ENCODE results near the gene CDC37L1. TPM values are rescaled to one million over a fixed set of nuclear protein-coding genes. Genes with fewer than 3 reads are reported as not detected.

Gene CDC37L1
- total RNA-seq, 2 donors from 2014 or later = 7.9 to 9.9 TPM

DNA sequence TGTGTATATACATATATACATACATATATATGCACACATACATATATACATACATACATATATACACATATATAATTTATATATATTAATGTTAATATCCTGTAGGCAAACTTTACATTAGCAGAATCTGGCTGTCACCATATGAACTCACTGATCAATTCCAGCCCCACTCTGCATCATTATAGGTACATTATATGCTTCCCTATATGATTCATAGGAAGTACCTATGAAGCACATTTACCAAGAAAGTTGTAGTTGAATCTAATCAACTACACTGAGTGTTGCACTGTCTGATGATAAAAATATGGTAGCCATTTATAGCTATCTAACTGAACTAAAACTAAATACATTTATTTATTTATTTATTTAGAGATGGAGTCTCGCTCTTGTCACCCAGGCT lies 7.6 kb upstream of the CDC37L1 start:
- 100% methylated on average over 1 of the region's 1 CpG for WGBS, 2 donors
- no peaks in the 10 kb centered on the region for H3K9me3 ChIP-seq

GRCh38 chr9:4674783-4675182 lies 4.6 kb upstream of the CDC37L1 start:
- Histone ChIP-seq H3K27ac (peak overlapping the region in 1 of 4 donors; percentile 6), H3K4me3 (no peak overlapping the region), H3K27me3 (no peaks in the 10 kb centered on the region), H3K36me3 (replicated peaks in 1 of 2; ENCODE audit: insufficient read depth in 1 of 2, low read depth in 2 of 2) (no peaks in the 10 kb centered on the region), H3K4me1 (peaks cover 8% of the 10 kb centered on the region), H3K9me3 (no peaks in the 10 kb centered on the region)
- ATAC-seq (no peak), DNase-seq (no peak)
- intact Hi-C loops (cut with DNase I) = no loop called here
- no peak for TF ChIP-seq POLR2A (IDR thresholded peaks at IDR 0.05)
- TF ChIP-seq, protein P1, sequence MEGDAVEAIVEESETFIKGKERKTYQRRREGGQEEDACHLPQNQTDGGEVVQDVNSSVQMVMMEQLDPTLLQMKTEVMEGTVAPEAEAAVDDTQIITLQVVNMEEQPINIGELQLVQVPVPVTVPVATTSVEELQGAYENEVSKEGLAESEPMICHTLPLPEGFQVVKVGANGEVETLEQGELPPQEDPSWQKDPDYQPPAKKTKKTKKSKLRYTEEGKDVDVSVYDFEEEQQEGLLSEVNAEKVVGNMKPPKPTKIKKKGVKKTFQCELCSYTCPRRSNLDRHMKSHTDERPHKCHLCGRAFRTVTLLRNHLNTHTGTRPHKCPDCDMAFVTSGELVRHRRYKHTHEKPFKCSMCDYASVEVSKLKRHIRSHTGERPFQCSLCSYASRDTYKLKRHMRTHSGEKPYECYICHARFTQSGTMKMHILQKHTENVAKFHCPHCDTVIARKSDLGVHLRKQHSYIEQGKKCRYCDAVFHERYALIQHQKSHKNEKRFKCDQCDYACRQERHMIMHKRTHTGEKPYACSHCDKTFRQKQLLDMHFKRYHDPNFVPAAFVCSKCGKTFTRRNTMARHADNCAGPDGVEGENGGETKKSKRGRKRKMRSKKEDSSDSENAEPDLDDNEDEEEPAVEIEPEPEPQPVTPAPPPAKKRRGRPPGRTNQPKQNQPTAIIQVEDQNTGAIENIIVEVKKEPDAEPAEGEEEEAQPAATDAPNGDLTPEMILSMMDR (IDR thresholded peaks at IDR 0.05) = no peak

More for the DNA sequence above, 7.6 kb upstream of the CDC37L1 start:
- Histone ChIP-seq H3K4me1 (peaks cover 5% of the 10 kb centered on the region), H3K4me3 (no peak overlapping the region), H3K27ac (no peak overlapping the region), H3K36me3 (replicated peaks in 1 of 2; ENCODE audit: insufficient read depth in 1 of 2, low read depth in 2 of 2) (no peaks in the 10 kb centered on the region), H3K27me3 (no peaks in the 10 kb centered on the region)
- intact Hi-C loops (cut with DNase I) = no loop called here
- no peak for ATAC-seq
- TF ChIP-seq POLR2A (IDR thresholded peaks at IDR 0.05) = no peak
- TF ChIP-seq, protein P1 (IDR thresholded peaks at IDR 0.05) = no peak
- no peak for DNase-seq

DNA sequence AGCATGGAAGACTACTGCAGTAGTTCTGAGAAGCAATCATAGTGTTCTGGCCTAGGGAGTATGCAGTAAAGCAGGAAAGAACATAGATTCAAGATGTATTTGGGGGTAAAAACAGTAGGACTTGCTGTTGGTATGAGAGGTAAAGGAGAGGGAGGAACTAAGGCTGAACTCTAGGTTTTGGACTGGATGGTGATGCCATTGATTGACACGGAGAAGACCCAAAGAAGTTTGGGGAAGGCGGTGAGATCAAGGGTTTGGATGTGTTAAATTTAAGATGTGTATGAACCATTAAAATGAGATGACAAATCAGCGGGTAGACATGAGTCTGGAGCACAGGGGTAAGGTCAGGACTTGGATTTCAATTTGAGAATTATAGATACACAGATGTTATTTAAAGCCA lies 2.0 kb upstream of the CDC37L1 start:
- intact Hi-C loops (cut with DNase I) = no loop called here
- TF ChIP-seq, protein P1 (IDR thresholded peaks at IDR 0.05) = no peak
- TF ChIP-seq POLR2A (IDR thresholded peaks at IDR 0.05) = no peak
- Histone ChIP-seq H3K27ac (peak overlapping the region in 3 of 4 donors; percentile 85 to 97 (median 95)), H3K4me3 (no peak overlapping the region), H3K36me3 (replicated peaks in 1 of 2; ENCODE audit: insufficient read depth in 1 of 2, low read depth in 2 of 2) (no peaks in the 10 kb centered on the region), H3K27me3 (no peaks in the 10 kb centered on the region), H3K4me1 (peaks cover 21% of the 10 kb centered on the region), H3K9me3 (no peaks in the 10 kb centered on the region)
- DNase-seq = no peak
- no peak for ATAC-seq
- 89% methylated on average over 3 of the region's 3 CpGs for WGBS, 2 donors

- peak in 1 of 4 donors; percentile 13 for DNase-seq
- peak; percentile 16 for ATAC-seq
Observed at GRCh38 chr9:4678679-4679267, 596 bp upstream of the CDC37L1 start.

More at GRCh38 chr9:4678679-4679267, 596 bp upstream of the CDC37L1 start:
- 0% methylated on average over 16 of the region's 16 CpGs for WGBS, 2 donors
- Histone ChIP-seq H3K9me3 (no peaks in the 10 kb centered on the region), H3K27ac (peak overlapping the region; percentile 85 to 97 (median 96)), H3K27me3 (no peaks in the 10 kb centered on the region), H3K4me1 (peaks cover 26% of the 10 kb centered on the region), H3K36me3 (replicated peaks in 1 of 2; ENCODE audit: insufficient read depth in 1 of 2, low read depth in 2 of 2) (no peaks in the 10 kb centered on the region), H3K4me3 (peak overlapping the region; percentile 2 to 15)
- TF ChIP-seq, protein P1 (IDR thresholded peaks at IDR 0.05) = no peak
- no peak for TF ChIP-seq POLR2A (IDR thresholded peaks at IDR 0.05)
- intact Hi-C loops (cut with DNase I) = no loop called here
